ENCODE data around the gene HSPA8. TPM values are rescaled to one million over a fixed set of nuclear protein-coding genes. Genes with fewer than 3 reads are reported as not detected.

Gene HSPA8
- total RNA-seq, 2 donors from 2014 or later = 799 to 842 TPM

GRCh38 chr11:123083623-123084029, 21.7 kb upstream of the HSPA8 start:
- no peaks in the 10 kb centered on the region for H3K36me3 ChIP-seq
- H3K27ac ChIP-seq = no peak overlapping the region
- TF ChIP-seq POLR2A (IDR thresholded peaks at IDR 0.05) (no peak), CTCF (IDR thresholded peaks at IDR 0.05) (no peak), POLR2AphosphoS5 (IDR thresholded peaks at IDR 0.05) (peak; percentile 53)
- H3K4me1 ChIP-seq (replicated peaks) = no peaks in the 10 kb centered on the region
- 0% methylated on average over 4 of the region's 4 CpGs for WGBS
- no peaks in the 10 kb centered on the region for H3K9me3 ChIP-seq
- no peaks in the 10 kb centered on the region for H3K27me3 ChIP-seq (replicated peaks; ENCODE audit: insufficient read depth)
- H3K4me3 ChIP-seq = no peak overlapping the region
- peak; percentile 75 for DNase-seq (ENCODE audit: low spot score)
- intact Hi-C loops (cut with DNase I) = no loop called here

DNA sequence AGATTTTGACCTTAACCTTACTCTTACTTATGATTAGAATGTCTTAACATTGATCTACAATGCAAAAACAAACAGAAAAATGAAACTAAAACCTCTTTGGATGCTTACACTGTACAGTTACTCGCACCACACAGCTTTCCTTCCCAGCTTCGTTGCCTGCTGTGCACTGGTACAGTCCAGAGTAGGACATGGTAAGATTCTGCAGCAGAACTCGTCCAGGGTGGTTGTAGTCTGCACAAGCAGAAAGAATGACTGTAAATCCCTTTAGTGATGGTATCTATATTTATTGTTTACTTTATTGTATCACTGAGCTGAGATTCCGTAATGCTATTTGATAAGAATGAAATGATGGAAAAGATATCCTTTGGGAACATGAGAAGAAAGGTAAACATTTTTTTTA, 21.0 kb upstream of the HSPA8 start:
- Histone ChIP-seq H3K4me1 (replicated peaks) (no peaks in the 10 kb centered on the region), H3K9me3 (no peaks in the 10 kb centered on the region), H3K27me3 (replicated peaks; ENCODE audit: insufficient read depth) (no peaks in the 10 kb centered on the region), H3K27ac (no peak overlapping the region), H3K36me3 (no peaks in the 10 kb centered on the region), H3K4me3 (no peak overlapping the region)
- TF ChIP-seq POLR2AphosphoS5 (IDR thresholded peaks at IDR 0.05) (peak; percentile 67), CTCF (IDR thresholded peaks at IDR 0.05) (no peak)
- 18% methylated on average over 4 of the region's 4 CpGs for WGBS
- DNase-seq (ENCODE audit: low spot score) = peak; percentile 23
- intact Hi-C loops (cut with DNase I) = no loop called here

GRCh38 chr11:123080015-123080414, 18.1 kb upstream of the HSPA8 start:
- no peak for TF ChIP-seq POLR2A (IDR thresholded peaks at IDR 0.05)
- no peak for TF ChIP-seq CTCF (IDR thresholded peaks at IDR 0.05)
- no peak for TF ChIP-seq POLR2AphosphoS5 (IDR thresholded peaks at IDR 0.05)
- Histone ChIP-seq H3K27me3 (replicated peaks; ENCODE audit: insufficient read depth) (no peaks in the 10 kb centered on the region), H3K27ac (no peak overlapping the region), H3K9me3 (no peaks in the 10 kb centered on the region), H3K4me1 (replicated peaks) (no peaks in the 10 kb centered on the region), H3K4me3 (no peak overlapping the region), H3K36me3 (no peaks in the 10 kb centered on the region)
- DNase-seq (ENCODE audit: low spot score) = no peak
- 94% methylated on average over 1 of the region's 1 CpG for WGBS
- intact Hi-C loops (cut with DNase I) = no loop called here

- WGBS = 62% methylated on average over 2 of the region's 2 CpGs
- TF ChIP-seq POLR2AphosphoS5 (IDR thresholded peaks at IDR 0.05) (no peak), POLR2A (IDR thresholded peaks at IDR 0.05) (no peak), CTCF (IDR thresholded peaks at IDR 0.05) (no peak)
- Histone ChIP-seq H3K4me1 (replicated peaks) (no peaks in the 10 kb centered on the region), H3K27me3 (replicated peaks; ENCODE audit: insufficient read depth) (no peaks in the 10 kb centered on the region), H3K9me3 (no peaks in the 10 kb centered on the region), H3K4me3 (no peak overlapping the region), H3K27ac (no peak overlapping the region), H3K36me3 (no peaks in the 10 kb centered on the region)
- no peak for DNase-seq (ENCODE audit: low spot score)
- intact Hi-C loops (cut with DNase I) = no loop called here
These were observed 14.5 kb upstream of the HSPA8 start for GRCh38 chr11:123076484-123076883.

- 94% methylated on average over 14 of the region's 14 CpGs for WGBS
- intact Hi-C loops (cut with DNase I) = no loop called here
These were observed 11.6 kb upstream of the HSPA8 start for GRCh38 chr11:123073343-123074057.

More at GRCh38 chr11:123073343-123074057, 11.6 kb upstream of the HSPA8 start:
- no peaks in the 10 kb centered on the region for H3K27me3 ChIP-seq (replicated peaks; ENCODE audit: insufficient read depth)
- no peak overlapping the region for H3K27ac ChIP-seq
- DNase-seq (ENCODE audit: low spot score) = no peak
- H3K9me3 ChIP-seq = no peaks in the 10 kb centered on the region
- H3K36me3 ChIP-seq = no peaks in the 10 kb centered on the region
- no peak overlapping the region for H3K4me3 ChIP-seq
- TF ChIP-seq CTCF (IDR thresholded peaks at IDR 0.05) = no peak
- H3K4me1 ChIP-seq (replicated peaks) = no peaks in the 10 kb centered on the region
